Neural progenitor cell (in vitro differentiated cells): ENCODE results near the gene KRTAP9-6.

Source experiments
- CTCF ChIP-seq: fragments of 200-600 bp; sonication (generic); IDR thresholded peaks from 2 replicates; pipeline ENCODE4 v1.5.1; 2017; ENCODE audit warnings: antibody characterized with exemption, mild to moderate bottlenecking
- EZH2 ChIP-seq: fragments of 200-600 bp; sonication (generic); IDR thresholded peaks from 2 replicates; pipeline ENCODE4 v1.6.1; 2017; ENCODE audit warnings: antibody characterized with exemption, mild to moderate bottlenecking, moderate library complexity

GRCh38 chr17:41311111-41311510 lies 45.9 kb downstream of the KRTAP9-6 start:
- no peak for TF ChIP-seq CTCF
- TF ChIP-seq EZH2, result no peak
